GDM1 (cell line): ENCODE data around the gene SLC19A1.

Experiments
- DNase-seq: peaks from one replicate; lab custom pipeline; 2025; lab: John Stamatoyannopoulos, UW

Gene SLC19A1

DNA sequence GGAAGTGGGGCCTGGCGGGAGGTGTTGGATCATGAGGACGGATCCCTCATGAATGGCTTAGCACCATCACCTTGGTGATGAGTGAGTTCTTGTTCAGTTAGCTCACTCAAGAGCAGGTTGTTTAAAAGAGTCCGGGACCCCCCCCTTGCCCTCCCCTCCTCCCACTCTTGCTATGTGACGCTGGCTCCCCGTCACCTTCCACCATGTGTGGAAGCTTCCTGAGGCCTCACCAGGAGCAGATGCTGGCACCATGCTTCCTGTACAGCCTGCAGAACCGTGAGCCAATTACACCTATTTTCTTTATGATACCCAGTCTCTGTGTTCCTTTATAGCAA lies 3.0 kb upstream of the SLC19A1 start:
- DNase-seq, result no peak

DNA sequence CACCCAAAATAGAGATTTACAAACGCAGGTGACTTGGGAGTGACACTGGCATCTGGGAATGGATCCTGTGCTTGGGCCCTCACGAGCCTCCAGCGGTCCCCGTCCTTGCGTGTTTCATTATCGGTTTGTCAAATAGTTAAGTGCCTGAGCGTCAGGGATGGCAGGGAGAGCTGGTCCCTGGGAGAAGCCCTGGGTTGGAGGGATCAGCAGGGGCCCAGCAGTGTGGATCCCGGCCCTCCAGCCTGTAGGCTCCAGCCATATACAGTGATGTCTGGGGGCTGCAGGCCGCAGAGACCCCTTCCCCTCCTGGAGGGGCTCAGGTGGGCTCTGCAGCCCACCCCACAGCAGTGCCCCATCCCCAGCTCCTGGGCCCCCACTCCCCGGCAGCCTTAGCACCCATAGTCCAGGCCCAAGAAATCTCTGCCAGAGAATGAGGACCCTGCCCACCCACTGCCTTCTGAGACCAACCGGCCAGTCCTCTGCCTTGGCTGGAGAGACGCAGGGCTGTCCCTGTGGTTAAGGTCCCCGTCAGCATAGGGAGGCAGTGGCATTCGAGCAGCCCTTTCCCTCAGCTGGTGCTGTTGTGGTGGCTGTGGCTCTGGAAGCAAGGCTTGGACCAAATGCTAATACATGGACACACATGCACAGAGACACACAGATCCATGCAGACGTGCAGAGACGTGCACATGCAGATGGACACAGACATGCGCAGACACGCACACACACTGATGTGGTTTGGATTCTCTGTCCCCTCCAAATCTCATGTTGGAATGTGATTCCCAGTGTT lies 2.4 kb upstream of the SLC19A1 start:
- no peak for DNase-seq

GRCh38 chr21:45543710-45544448 lies 1.6 kb upstream of the SLC19A1 start:
- no peak for DNase-seq

DNA sequence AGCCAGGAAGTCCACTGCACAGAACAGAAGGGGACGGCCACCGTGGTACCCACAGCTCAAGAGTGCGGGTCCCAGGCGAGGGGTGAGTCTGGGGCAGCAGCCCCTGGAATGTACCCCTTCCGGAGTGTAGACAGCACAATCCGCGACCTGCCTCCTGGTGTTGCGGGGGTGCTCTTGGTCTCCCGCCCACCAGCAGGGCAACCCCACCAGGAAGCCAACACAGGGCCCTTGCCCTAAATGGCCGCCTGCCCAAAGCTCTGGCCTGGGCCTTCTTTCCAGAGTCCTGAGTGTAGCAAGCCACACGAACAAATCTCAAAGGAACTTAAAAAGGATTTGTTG lies 1.1 kb upstream of the SLC19A1 start:
- no peak for DNase-seq

DNA sequence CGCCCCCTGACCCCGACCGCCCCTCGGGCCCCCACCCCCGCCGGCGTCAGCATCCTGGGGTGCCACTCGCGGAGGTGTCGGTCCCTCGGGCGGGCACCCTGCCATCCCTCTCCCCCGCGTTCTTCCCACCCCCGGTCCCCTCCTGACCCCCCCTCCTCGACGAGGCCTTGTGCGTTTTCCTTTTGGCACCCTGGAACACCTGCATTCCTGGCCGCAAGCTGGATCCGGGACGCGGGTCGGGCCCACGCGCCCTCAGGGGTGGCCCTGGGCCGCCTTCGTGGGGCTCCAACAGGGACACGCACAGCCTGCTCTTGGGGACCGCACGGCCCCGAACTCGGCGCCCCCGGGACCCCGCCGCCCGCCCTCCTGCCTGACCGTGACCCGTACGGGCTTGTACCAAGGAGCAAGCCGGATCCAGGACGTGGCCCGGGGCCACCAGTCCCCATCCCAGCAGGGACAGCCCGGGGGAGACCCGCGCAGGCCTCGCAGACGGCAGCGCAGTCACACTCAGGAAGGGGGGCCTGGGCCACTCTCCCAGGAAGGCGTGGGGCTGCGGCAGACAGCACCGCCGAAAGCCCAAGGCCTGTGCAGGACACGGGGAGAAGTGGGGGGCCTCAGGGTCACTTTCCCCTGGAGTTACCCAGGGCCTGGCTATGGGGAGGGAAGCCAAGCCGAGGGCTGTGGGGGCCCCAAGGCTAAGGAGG lies 579 bp upstream of the SLC19A1 start:
- no peak for DNase-seq

DNA sequence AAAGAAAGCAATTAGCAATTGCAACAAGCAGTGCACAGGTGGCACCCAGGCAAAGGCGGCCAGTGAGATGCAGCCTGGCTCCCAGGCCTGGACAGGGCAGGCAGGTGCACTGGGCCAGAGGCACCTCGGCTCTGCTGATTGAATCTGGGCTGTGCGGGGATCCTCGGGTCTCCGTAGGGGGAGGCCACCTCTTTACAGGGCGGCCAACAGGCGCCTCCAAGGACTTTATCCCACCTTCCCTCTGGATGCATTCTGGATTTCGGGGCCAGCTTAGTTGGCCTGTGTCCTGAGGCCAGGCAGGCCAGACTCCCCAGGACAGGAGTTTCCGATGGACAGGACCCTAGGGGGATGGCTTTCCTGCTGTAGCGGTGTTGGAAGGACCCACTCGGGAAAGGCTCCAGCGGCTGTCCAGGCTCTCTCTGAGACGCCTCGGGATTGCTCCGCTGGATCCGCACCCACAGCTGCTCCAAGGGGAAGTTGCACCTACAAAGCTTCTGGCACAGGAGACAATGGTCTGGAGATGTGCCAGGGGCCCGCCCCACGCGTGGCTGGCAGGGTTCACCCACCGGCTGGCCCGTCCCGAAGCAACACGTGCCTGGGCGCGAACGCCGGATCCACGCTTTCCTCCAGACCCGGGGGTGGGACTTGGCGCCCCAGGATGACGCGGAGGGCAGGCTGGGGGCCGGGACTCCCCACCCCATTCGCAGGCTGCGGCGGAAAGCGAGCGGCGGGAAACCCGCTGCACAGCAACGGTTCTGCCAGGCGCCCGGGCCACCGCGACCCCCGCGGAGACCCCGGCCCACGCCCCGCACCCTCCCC lies 810 bp downstream of the SLC19A1 start:
- DNase-seq, result peak; percentile 67

DNA sequence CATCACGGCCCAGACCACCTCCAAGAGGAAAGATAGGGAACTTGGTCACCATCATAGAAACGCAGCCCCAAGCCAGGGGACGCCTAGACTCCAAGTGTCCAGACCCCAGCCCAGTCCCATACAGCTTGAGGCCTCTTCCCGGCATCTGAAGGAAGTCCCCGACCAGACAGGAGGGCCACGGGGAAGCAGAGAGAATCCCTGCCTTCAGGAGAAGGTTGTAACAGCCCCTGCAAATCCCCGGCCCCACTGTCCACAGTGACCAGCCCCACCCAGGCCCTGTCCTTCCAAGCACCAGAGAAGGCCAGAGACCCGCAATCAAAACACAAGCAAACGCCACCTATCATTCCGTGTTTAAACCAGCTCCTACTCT lies 1.7 kb downstream of the SLC19A1 start:
- DNase-seq, result no peak

GRCh38 chr21:45539796-45540600 lies 2.2 kb downstream of the SLC19A1 start:
- no peak for DNase-seq

DNA sequence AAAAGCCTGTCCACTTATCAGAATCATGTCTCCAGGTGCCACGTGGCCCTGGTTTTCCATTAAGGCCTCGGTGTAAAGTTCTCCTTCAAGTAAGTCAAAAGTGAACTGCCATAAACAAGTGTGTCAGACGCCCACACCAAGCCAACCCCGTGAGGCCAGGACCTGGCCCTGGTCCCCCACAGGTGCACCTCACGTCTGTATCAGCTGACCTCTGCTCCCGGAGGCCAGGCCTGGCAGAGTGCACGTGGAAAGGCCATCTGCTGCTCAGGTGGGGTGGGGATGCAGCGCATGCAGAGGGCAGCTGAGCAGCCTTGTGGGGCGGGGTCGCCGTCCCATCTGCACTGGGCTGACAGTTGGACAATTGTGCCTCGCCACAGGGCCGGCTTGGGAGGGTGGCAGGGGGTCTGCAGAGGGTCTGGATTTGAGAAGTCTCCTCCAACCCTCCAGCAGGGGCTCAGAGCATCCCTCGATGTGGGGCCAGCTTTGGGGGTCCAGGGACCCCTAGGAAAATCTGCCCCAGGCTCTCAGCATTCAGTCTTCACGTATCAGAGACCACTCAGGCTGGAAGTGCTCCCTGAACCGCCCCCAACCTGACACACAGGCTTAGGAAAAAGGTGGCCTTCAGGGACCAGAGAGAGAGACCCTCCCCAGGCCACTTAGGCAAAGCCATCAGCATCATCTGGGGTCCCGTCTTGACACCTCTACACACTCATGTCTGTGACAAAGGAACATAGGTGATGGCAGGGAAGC lies 3.0 kb downstream of the SLC19A1 start:
- DNase-seq, result no peak

- no peak for DNase-seq
Observed at GRCh38 chr21:45538381-45539045, 3.7 kb downstream of the SLC19A1 start.

DNA sequence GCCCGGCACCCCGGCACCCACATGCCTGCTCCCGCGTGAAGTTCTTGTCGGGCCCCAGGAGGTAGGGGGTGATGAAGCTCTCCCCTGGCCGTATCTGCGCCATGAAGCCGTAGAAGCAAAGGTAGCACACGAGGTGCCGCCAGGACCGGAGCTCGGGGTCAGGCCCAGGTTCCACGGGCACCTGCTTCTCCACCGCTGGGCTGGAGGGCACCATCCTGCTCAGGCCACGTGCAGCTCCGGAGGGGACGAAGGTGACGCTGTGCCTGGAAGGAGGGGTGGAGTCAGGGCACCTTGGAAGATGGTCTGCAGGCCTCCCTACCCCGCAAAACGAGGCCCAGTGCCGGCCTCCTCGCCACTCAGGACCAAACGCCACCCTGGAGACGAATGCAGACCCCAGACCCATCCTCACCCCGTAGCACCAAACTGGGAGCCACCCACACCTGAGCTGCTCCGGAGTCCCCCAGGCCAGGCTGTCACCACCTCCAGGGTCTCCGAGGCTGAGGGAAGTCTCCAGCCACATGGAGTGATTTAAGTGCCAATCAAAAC lies 4.4 kb downstream of the SLC19A1 start:
- DNase-seq, result no peak

GRCh38 chr21:45537111-45537745 lies 5.0 kb downstream of the SLC19A1 start:
- DNase-seq, result no peak

GRCh38 chr21:45536301-45537081 lies 5.7 kb downstream of the SLC19A1 start:
- no peak for DNase-seq

- DNase-seq, result peak; percentile 63
Observed at GRCh38 chr21:45535341-45536081, 6.7 kb downstream of the SLC19A1 start.

- DNase-seq, result no peak
Observed at GRCh38 chr21:45534636-45535331, 7.5 kb downstream of the SLC19A1 start.

DNA sequence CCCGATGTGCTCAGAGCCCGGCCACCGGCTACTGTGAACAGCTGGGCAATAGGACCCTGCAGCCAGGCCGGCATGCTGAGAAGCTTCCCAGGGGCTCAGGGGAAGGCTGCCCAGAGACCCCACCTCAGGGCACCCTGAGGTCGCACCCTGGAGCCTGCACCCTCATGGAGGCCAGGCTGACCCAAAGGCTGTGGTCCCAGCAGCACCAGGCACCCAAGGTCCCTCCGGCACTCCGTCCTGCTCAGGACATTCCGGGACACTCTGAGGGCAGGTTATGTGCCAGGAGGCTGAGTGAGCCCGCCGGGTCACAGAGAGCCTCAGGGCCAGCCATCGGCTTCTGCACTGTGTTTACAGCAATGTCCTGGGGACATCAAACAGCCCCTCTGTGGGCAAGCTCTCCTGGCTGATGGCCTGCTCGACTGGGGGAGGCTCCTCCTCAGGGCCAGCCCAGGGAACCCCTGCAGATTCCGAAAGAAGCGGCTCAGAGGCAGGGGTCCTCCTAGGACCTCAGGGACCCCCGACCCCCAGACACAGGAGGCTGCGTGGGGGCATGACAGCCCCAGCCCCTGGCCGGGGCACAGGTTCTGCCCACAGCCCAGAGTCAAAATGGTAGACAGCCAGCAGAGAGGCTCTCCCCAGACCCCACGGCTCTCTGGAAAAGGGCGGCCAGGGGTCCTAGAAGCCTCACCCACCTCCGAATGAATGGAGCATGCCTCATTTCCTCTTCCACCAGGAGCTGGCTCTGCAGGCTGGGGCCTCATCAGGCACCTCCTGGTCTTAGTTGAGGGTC lies 8.2 kb downstream of the SLC19A1 start:
- DNase-seq, result no peak
